Non-pigmented ciliary epithelial cell (primary cell): Measurements from ENCODE around the gene LRRC7.

Experiments used
- DNase-seq: peaks from one replicate; pipeline ENCODE4 v3.0.0-alpha.2; 2010; ENCODE audit warnings: low read depth

The LRRC7 gene

DNA sequence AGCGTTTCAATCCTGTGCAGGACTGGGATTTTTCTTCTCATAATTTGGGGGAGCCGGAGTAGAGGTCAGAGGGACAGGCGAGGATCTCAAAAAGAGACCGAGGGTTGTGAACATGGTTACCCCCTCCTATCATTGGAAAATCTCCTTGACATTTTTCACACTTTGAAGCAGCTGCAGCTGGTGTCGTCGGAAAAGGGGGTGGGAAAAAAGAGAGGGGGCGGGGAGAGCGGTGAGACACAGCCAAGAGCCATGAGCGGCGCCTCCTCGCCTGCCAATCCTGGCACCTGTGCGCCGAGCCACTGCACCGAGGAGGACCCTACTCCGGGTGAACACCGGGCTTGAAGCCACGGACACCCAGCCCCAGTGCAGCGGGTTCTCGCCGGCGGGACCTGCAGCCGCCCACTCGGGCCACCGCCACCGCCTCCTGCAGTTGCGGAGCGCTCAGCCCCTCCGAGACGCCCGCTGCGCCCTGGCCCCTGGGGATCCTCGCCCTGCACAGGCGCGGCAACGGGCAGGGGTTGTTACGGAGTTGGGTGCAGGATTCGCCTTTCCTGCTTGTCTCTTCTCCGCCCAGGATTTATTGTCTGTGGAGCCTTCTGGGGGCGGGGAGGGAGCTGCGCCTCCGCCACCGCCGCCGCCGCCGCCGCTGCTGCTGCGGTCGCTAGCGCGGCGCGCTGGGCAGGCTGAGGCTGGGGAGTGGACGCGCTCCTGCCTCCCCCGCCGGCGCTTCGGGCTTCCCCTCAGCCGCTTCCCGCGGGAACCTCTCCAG, at the start of gene LRRC7:
TSS of gene LRRC7 (plus strand) at position 271 of the 769 bp plus-strand sequence. CDS start 718 bp downstream, outside the sequence.
- no peak for DNase-seq

DNA sequence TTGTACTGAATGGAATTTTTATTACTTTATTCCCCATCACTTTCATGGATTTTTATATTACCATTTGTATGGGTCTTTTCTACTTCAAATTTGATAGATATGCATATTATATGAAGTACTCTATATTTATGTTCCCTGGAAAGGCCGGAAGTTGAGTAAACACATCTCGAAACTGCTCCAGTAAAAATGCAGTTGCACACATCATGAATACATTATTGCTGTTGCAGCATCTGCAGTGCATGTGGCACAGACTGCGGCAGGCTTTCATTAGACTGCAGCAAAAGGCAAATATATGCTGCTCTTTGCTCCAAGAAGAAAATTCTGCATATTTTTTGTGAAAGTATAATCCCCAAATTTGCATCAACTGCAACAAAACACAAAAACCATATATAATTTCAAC, 48.7 kb upstream of the LRRC7 start:
- no peak for DNase-seq

DNA sequence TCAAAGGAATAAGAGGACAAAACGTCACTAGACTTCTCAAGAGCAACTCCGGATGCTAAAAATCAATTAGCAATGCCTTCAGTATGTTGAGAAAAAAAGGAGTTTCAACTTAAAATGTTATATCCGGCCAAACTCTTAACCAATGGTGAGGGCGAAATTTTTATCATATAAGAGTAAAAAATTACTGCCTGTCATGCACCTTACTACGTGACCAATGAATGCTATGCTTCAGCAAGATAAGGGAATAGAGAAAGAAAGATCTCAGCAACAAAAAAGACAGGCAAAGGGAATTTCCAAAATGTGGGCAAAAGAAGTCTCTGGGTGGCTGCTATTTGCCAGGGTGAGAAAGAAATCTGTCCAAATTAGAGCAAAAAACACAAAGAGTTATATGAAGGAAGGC, 47.4 kb upstream of the LRRC7 start:
- DNase-seq, result no peak

DNA sequence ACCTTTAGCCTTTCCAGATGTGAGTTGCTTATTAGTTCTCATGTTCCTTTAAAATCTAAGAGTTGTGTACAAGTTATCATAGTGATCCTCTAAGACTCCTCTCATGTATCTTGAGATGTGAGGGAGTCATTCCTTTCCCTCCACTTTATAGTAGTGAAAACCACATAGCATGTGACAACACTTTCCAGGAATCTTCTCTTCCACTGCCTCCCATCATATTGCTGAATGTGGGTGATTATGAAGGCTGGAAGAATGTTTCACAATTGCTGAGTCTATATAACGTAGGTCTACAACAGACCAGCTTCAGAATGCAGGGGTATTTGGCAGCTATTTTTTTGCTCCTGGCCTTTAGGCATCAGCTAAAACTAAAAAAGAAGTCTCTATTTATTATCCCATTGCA, 44.7 kb upstream of the LRRC7 start:
- DNase-seq, result peak; percentile 64

DNA sequence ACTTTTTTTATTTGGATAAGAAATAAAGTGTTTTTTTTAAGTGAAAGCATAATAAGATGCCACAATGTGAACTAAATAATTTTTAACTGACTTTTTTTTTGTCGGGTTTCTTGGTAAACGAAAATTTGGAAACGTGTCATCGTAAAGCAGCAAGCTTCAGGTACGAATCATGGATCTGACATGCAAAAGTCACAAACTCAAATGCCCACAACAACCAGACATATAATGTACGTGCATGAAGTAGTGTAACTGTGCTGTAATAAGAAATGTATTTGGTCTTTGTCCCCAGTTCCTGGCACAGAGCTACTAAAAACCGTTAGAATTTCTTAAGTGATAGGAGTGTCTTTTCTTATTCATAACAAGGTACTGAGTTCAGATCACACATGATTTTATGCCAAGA, 44.3 kb upstream of the LRRC7 start:
- no peak for DNase-seq

DNA sequence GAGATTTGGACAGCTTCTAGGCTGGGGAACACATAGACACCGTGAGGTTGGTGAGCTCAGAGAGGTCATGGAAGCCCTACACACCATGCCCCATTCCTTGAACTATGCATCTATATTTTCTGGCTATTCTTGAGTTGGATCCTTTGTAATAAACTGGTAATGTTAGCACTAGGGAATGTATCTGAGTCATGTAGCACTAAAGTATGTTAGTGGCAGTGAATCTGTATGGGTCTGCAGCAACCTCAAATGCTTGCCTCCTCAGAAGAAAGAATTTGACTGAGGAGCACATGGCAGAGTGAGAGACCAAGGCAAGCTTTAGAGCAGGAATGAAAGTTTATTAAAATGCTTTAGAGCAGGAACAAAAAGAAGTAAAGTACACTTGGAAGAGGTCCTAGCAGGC, 43.7 kb upstream of the LRRC7 start:
- DNase-seq, result no peak

DNA sequence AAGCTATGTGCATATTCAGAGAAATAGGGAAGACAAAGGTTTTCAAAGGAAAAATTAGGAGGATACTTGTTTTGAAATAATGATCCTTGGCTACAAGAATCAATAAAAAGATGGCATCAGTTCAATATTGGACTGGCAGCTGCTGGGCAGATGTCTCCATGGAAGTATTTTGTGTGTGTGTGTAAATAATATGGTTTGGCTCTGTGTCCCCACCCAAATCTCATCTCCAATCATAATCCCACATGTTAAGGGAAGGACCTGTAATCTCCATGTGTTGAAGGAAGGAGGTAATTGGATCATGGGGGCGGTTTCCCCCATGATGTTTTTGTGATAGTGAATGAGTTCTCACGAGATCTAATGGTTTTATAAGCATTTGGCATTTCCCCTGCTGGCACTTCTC, 40.4 kb upstream of the LRRC7 start:
- DNase-seq, result no peak

DNA sequence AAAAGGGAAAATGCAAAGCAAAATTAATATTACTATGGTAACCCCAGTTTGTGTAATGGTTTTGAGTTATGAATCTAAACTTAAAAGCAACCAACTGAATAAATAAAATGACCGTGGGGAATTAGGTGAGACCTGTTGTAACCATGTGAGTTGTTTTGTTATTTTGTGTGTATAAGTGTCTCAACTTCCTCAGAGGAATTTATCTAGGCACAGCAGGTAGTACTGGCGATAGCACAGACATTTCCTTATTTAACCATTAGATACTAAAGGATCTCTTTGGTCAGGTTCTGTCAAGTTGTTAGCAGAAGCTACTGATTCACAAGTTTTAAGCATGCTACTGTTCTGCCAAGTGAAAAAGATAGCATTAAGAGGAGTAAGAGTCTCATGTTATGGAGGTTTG, 39.3 kb upstream of the LRRC7 start:
- DNase-seq, result no peak

DNA sequence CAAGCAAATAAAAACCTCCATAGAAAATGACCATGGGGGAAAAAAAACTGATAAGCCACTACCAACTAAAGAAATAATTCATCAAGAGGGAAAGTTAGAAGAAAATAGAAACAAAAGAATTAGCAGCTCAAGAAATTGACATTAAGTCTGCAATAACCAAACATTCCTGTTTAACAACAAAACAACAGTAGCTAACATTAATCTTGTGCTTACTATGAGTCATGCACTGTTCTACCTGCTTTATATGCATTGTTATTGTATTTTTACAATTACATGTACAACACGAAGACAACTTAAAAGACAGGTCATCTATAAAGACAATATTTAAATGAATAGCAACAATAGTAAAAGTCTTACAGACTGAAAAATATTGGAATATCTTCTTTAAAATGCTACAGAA, 34.4 kb upstream of the LRRC7 start:
- DNase-seq, result no peak

DNA sequence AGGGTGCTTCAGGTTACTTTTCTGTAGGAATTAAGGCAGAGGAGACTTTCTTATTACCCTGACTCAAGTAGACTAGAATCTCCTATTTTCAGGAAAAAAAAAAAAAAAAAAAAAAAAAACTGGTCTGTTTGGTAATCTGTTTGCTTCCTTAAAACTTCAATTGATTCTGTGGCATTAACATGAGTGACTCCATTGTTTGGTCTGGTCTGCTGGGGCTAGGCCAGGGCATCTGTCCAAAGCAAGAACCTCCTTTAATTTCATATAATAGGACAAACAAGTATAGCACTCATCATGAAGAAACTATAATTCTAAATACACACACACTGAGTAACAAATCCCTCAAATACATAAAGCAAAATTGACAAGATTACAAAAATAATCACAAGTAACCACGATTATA, 32.9 kb upstream of the LRRC7 start:
- no peak for DNase-seq

DNA sequence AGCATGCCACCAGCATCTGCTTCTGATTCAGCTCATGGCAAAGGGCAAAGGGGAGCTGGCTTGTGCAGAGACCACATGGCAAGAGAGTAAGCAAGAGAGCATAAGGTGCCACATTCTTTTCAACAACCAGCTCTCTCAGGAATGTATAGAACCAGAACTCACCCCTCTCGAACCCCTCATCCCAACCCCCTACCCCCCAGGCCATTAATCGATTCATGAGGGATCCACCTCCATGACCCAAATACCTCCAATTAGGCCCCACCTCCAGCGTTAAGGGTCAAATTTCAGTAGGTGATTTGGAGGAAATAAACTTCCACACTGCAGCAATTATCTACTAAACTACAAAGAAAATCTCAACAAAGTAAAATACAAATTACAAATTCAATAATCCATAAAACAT, 32.2 kb upstream of the LRRC7 start:
- DNase-seq, result no peak

DNA sequence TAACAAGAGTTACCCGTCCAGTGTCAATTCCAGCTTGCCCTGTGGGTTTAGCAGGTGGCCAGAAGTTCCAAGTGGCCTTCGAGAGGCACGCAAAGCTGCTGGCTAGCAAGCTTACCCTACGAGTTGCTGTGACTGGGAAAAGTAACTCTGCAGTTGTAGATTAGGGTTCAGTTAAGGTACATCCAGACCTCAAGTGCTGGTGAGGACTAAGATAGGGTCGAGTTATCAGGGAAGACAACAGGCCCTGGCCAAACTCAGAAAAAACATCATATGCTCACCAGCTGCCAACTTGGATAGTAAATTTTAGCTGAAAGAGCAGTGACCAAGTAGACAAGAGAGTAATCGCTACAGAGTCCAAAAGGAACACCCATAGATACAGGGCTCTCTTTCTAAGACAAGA, 27.7 kb upstream of the LRRC7 start:
- no peak for DNase-seq

DNA sequence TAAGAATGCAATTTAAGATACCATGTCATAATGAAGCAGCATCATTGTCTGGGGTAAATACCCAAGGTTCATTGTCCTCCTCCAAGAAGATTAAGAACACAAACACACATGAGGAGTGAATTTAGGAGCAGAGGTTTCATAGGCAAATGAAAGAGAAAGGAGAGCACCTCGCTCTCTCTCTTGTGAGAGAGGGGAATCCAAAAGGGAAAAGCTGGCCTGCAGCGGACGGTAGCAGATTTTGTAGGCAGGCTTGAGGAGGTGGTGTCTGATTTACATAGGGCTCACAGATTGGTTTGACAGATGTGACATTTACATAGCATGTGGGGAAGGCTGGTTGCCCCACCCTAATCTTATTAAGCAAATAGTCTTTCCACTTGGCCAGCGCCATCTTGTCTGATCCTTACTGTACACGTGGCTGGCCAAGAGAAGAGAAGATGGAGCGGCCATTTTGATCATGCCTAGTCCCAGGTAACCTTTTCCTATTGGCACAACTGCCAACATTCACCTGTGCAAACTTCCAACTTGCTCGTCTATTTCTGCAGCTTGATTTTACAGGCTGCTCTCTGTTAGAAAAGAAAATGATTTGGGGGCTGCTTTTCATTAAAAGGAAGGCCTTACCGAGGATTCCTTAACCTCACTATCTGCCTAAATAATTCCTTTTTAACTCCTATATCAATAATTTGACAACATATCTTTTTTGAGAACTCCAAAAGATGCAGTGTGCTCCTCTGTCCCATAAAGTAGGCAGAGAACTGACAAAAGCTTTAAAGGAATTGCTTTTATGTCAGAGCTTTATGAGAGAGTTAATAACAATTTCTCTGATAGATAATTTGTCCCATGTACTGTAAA, 16.0 kb upstream of the LRRC7 start:
- no peak for DNase-seq

DNA sequence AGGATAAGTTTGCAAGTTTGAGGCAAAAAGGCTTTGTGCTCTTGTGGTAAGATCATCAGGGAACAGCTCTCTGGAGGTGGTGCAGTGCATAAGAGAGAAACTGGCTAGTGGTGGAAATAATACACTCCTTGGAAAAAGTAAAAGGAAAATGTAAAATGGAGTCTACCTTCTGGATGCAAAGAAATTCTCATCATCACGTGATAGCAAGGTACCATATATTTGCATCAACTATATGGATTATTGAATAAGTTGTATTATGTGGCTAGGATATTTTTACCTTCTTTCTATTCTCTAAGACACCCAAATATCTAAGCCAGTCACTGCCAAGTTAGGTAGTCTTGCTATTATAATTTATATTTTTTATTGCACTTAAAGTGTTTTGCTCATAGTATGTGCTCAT, 14.0 kb upstream of the LRRC7 start:
- no peak for DNase-seq

DNA sequence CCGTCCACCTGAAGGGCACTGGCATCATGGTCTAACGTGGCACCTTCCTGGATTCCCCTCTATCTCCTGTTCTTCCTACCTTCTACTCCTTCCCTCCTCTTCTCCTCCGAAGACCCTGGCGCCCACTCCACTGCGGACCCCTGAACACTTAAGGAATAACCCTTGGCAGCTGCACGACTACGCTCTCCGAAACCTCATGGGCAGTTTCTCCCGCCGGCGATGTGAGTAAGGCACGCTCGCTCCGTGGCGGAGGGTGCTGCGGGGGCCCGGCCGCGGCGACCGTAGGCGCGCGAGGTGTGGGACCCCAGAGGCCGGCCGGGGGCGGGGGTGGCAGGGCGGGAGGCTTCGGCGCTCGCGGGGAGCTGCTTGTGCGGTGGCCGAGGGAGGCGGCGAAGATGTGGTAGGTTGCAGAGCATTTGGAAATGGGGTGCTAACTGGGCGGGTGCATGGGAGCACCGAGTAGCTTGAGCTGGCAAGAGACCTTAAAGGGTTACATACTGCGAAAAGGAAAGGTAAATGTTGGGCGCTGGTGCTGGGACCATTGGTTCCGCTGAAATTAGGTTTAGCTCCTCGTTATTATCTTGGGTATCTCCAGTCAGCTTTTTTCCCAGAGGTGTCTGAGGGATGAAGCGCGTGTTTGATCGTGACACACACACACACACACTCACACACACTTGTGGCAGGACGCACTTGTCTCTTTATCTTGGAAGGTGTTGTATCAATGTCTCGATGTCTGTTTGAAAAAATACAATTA, 876 bp downstream of the LRRC7 start:
- no peak for DNase-seq

DNA sequence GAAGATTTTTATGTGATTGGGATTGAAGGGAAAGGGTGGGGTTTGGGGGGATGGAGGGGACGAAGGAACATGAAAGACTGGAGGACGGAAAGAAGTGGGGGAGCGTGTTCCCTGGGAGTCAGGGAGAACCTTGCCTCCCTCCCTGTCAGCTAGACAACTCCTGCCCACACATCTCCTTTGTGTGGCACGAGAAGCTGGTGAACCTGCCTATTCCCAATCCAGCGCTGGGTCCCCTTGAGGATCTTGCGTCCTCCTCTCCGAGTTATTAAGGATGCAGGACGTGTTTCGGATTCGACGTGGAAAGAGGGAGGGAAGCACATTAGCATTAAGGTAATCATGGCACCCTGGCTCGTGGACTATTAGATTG, 1.4 kb downstream of the LRRC7 start:
- no peak for DNase-seq

DNA sequence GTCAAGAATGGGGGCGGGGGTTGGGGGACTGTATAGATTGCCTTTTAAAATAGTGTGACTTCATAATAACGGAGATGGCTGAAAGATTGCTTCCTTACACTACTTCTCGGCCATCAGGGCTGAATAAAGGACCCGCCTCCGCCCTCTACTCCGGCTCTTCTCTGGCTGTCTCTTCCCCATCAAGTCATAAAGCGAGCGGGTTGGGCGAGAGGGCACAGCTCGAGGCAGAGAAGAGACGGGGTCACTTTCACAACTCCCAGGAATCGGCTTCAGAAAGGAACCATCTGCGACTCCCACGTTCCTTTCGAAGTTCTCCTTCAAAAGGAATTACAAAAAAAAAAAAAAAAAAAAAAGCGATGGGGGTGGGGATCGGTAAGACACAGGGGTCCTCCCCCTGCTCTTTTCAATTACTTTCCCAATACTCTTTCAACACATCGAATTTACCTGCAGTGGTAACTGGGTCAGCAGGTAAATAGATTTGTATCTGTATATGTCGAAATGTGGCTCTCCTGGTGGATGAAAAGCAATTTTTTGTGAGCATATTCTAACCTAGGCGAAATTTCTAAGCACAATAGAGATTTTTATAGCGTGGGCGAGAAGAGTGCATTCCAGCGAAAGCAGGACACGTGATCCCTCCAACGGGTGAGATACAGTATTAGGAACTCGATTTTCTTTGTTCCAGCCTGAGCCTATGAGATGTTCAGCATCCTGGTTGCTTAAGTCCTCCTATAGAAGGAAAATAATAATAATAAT, 2.0 kb downstream of the LRRC7 start:
- DNase-seq, result no peak

DNA sequence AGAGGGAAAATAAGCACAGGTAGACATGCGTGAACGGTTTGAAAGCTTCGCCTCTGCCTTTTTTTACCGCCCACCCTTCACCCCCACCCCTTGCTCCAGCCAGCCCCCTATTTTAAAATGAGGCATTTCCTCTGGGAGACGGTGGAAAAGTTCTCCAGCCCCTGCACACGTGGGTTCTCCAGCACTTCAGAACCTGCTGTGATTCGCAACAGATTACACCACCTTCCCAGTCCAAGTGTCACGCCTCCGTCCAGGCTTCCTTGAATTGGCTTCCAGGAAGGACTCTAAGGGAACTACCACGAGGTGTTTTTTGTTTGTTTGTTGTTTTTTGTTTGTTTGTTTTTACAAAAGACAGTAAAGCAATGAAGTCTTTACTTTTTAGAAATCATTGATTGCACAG, 2.6 kb downstream of the LRRC7 start:
- DNase-seq, result no peak

DNA sequence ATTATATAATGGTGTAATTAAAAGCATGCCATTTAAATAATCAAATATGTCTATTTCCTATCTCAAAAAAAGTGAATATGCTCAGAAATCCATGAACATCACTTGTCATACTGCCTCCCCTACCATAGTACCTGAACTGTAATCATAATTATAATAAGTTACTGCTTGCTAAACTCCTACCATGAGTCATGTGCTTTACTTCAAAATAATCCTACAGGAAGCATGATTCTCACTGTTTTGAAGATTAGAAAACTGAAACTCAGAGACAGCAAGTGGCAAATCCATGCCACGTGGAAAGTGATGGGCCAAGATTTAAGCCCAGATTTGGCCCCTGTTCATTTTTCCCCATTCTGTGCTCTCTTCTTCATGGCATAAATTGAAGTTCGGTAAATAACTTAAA, 5.2 kb downstream of the LRRC7 start:
- DNase-seq, result no peak

DNA sequence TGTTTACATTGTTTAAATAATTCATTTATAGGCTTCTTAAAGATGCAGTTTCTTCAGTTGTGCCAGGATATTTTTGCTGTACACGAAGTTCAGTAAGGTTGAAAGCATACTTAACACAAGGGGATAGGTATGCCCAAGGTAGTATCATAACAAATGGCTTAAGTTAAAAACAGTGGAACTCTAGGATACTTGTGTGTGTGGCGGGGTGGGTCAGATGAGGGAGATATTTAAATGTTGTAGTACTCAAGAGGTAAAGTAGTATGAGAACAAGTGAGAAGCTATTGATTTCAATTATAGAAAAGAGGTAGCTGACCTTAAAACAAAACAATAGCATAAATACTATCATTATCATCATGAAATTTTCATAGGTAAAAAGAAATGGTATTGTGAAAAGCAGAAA, 6.2 kb downstream of the LRRC7 start:
- no peak for DNase-seq

DNA sequence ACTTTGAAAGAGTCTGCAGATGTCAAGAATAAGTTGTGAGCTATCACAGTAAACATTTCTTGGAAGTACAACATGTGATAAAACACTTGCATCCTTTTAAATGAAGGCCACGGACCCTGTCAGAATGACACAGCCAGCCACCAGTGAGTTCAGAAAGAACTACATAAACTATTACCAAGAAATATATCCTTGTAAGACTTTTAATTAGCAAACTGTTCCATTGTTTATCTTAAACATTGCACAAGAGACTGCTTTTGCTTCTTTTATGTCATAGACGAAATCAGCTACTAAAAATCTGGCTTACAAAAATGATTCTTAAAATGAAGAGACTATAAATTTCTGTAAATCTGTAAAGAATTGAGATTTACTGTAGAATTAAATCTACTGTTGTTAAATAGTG, 17.9 kb downstream of the LRRC7 start:
- no peak for DNase-seq

DNA sequence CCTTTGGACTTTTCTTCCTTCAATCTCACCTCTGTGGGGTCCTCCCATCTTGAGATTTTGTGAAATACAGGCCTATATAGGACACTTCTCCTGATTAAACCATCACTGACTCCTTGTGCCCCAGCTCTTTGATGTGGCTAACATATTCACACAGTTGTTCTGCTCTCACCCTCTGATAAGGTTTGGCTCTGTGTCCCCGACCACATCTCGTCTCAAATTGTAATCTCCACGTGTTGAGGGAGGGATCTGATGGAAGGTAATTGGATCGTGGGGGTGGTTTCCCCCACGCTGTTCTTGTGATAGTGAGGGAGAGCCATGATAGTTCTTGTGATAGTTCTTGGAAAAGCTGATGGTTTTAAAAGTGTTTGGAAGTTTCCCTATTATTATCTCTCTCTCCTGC, 19.7 kb downstream of the LRRC7 start:
- DNase-seq, result no peak
